Natural killer cell (primary cell): ENCODE measurements around the gene SFMBT1. TPM values are rescaled to one million over a fixed set of nuclear protein-coding genes. Genes with fewer than 3 reads are reported as not detected.

Source experiments
- ATAC-seq, 3 donors: fragments of 150-1000 bp in 2 of 3; fragments of 200-7000 bp in 1 of 3; cut with Tn5 transposase; 1 replicate in 1 of 3; 2 replicates in 2 of 3; pipeline ENCODE4 v1.10.0; 2021; ENCODE audit warnings: mild to moderate bottlenecking in 2 of 3, moderate library complexity in 2 of 3
- DNase-seq, 2 donors: peaks; one replicate each; pipeline versions ENCODE4 v3.0.0 to v3.0.0-alpha.2; 2013 to 2021; ENCODE audit warnings: mixed read lengths in 1 of 2
- H3K27ac ChIP-seq: one replicate; pipeline ENCODE4 v1.5.1; 2013; ENCODE audit warnings: mild to moderate bottlenecking, low read length
- H3K27me3 ChIP-seq: one replicate; pipeline ENCODE4 v1.6.1; 2013; ENCODE audit warnings: low read length; ENCODE audit not compliant: control insufficient read depth, insufficient read depth
- H3K36me3 ChIP-seq: one replicate; pipeline ENCODE4 v1.6.1; 2013; ENCODE audit warnings: low read length; ENCODE audit not compliant: control insufficient read depth, insufficient read depth
- H3K4me1 ChIP-seq: one replicate; pipeline ENCODE4 v1.6.1; 2013; ENCODE audit warnings: low read length; ENCODE audit not compliant: control insufficient read depth, insufficient read depth
- H3K4me3 ChIP-seq: one replicate; pipeline ENCODE4 v1.5.1; 2013; ENCODE audit warnings: low read length
- H3K9me3 ChIP-seq: one replicate; pipeline ENCODE4 v1.6.1; 2013; ENCODE audit warnings: low read length; ENCODE audit not compliant: control insufficient read depth, insufficient read depth
- H3K27ac Mint-ChIP-seq, 2 donors: one replicate each; pipeline ENCODE4 v1.8.0; 2022; ENCODE audit warnings: mild to moderate bottlenecking in 2 of 2, mixed read lengths in 2 of 2, moderate library complexity in 1 of 2
- H3K27me3 Mint-ChIP-seq, 2 donors: one replicate each; pipeline ENCODE4 v1.8.0; 2022; ENCODE audit warnings: low read depth in 2 of 2, mixed read lengths in 2 of 2
- H3K36me3 Mint-ChIP-seq: one replicate; pipeline ENCODE4 v1.8.0; 2022; ENCODE audit warnings: mixed read lengths
- H3K4me1 Mint-ChIP-seq, 2 donors: one replicate each; pipeline ENCODE4 v1.8.0; 2022; ENCODE audit warnings: mixed read lengths in 2 of 2
- H3K4me3 Mint-ChIP-seq: one replicate; pipeline ENCODE4 v1.8.0; 2022; ENCODE audit warnings: mild to moderate bottlenecking, moderate library complexity, mixed read lengths
- H3K9me3 Mint-ChIP-seq, 2 donors: one replicate each; pipeline ENCODE4 v1.8.0; 2022; ENCODE audit warnings: mixed read lengths in 2 of 2
- CTCF ChIP-seq: fragments of 200-600 bp; IDR thresholded peaks from one replicate; pipeline ENCODE4 v1.8.0; 2022; ENCODE audit warnings: antibody characterized with exemption
- WGBS: methylation state at CpG from one replicate; pipeline ENCODE4 v1.1.7; 2013; ENCODE audit warnings: missing lambda C conversion rate; ENCODE audit not compliant: insufficient coverage; 5-methylcytosine and 5-hydroxymethylcytosine counted together
- intact Hi-C: fragments of 100-400 bp; cut with micrococcal nuclease; formaldehyde crosslinking; loops from one replicate; pipeline ENCODE4 v1.14.2; 2022
- total RNA-seq, 4 donors: library from RNA; stranded (reverse); fragments of 120-200 nt in 1 of 4; gene quantifications; one replicate each; pipeline versions ENCODE4 v1.2.3 to v1.2.4, GENCODE V29; 2013 to 2022

Gene SFMBT1
- total RNA-seq, 3 donors from 2014 or later (not counting 1 experiment from before 2014, with no cell fraction given) = 20.2 to 22.3 (median 22.2) TPM

DNA sequence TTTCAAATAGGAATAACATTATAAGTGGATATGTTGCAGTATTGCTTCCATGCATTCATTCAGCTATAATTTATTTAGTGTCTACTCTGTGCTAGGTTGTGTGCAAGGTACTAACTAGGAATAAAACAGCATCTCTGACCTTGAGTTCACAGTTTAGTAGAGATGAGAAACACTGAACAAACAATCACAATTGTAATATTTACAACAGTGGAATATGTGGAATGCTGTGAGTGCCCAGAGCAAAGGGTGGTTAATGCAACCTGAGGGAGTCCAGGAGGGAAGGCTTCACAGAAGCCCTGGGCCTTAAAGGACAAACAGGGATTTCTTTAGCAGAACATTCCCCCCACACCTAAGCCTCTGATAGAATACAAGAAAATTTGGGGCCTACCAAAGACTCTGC, 13.3 kb downstream of the SFMBT1 start:
- Histone ChIP-seq H3K9me3 (no peaks in the 10 kb centered on the region), H3K27ac (no peak overlapping the region), H3K4me3 (no peak overlapping the region), H3K36me3 (no peaks in the 10 kb centered on the region), H3K27me3 (no peaks in the 10 kb centered on the region), H3K4me1 (peaks cover 22% of the 10 kb centered on the region)
- Mint-ChIP-seq H3K9me3 (no peaks in the 10 kb centered on the region), H3K36me3 (no peaks in the 10 kb centered on the region), H3K27ac (no peak overlapping the region), H3K4me1 (peaks cover 27 to 31% of the 10 kb centered on the region in 2 donors), H3K4me3 (no peak overlapping the region), H3K27me3 (no peaks in the 10 kb centered on the region)
- no peak for DNase-seq
- intact Hi-C loops = no loop called here
- no peak for TF ChIP-seq CTCF
- no peak for ATAC-seq

GRCh38 chr3:53030619-53031449, 15.0 kb downstream of the SFMBT1 start:
- Histone ChIP-seq H3K27ac (no peak overlapping the region), H3K27me3 (no peaks in the 10 kb centered on the region), H3K4me3 (no peak overlapping the region), H3K9me3 (no peaks in the 10 kb centered on the region), H3K36me3 (no peaks in the 10 kb centered on the region), H3K4me1 (peaks cover 16% of the 10 kb centered on the region)
- ATAC-seq (peak in 2 of 3 donors; percentile 47 to 66), DNase-seq (peak in 1 of 2 donors; percentile 61)
- Mint-ChIP-seq H3K27me3 (no peaks in the 10 kb centered on the region), H3K9me3 (no peaks in the 10 kb centered on the region), H3K27ac (peak overlapping the region; percentile 21 to 83), H3K4me1 (peaks cover 20 to 26% of the 10 kb centered on the region in 2 donors), H3K36me3 (no peaks in the 10 kb centered on the region), H3K4me3 (no peak overlapping the region)
- TF ChIP-seq CTCF = no peak
- intact Hi-C loops = no loop called here
- 67% methylated on average over 4 of the region's 4 CpGs for WGBS

DNA sequence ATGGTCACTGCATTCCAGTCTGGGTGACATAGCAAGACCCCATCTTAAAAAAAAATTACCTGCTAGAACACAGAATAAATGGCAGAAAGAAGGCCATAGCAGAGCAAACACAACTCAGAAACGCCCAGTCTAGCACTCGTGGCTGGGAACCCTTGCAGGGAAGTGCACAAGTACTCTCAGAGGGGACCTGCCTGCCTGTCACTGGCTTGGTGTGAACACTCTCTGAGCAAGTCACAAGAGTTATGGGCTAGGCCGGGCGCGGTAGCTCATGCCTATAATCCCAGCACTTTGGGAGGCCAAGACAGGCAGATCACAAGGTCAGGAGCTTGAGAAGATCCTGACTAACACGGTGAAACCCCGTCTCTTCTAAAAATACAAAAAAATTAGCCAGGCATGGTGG, 17.2 kb downstream of the SFMBT1 start:
- H3K4me3 Mint-ChIP-seq = no peak overlapping the region

More for the DNA sequence above, 17.2 kb downstream of the SFMBT1 start:
- DNase-seq (no peak), ATAC-seq (no peak)
- WGBS = 90% methylated on average over 7 of the region's 7 CpGs
- peaks cover 6% of the 10 kb centered on the region for H3K4me1 ChIP-seq
- intact Hi-C loops = no loop called here
- Mint-ChIP-seq H3K36me3 (no peaks in the 10 kb centered on the region), H3K27ac (no peak overlapping the region), H3K9me3 (no peaks in the 10 kb centered on the region), H3K27me3 (no peaks in the 10 kb centered on the region), H3K4me1 (peaks cover 19 to 25% of the 10 kb centered on the region in 2 donors)
- no peaks in the 10 kb centered on the region for H3K27me3 ChIP-seq
- no peaks in the 10 kb centered on the region for H3K9me3 ChIP-seq
- no peaks in the 10 kb centered on the region for H3K36me3 ChIP-seq
- H3K4me3 ChIP-seq = no peak overlapping the region
- TF ChIP-seq CTCF = no peak
- H3K27ac ChIP-seq = no peak overlapping the region
